Stimulated activated CD4-positive, alpha-beta T cell treated with anti-CD3 and anti-CD28 coated beads, Interleukin-12 subunit alpha, Interleukin-12 subunit beta, amount 100 ng/mL, for 48 hours (primary cell): ENCODE results near the gene WNT7A.

Experiments
- DNase-seq, 3 donors: peaks; one replicate each; pipeline ENCODE4 v3.0.0-alpha.2; 2020; ENCODE audit warnings: low read depth in 2 of 3, low spot score in 1 of 3

The WNT7A gene

DNA sequence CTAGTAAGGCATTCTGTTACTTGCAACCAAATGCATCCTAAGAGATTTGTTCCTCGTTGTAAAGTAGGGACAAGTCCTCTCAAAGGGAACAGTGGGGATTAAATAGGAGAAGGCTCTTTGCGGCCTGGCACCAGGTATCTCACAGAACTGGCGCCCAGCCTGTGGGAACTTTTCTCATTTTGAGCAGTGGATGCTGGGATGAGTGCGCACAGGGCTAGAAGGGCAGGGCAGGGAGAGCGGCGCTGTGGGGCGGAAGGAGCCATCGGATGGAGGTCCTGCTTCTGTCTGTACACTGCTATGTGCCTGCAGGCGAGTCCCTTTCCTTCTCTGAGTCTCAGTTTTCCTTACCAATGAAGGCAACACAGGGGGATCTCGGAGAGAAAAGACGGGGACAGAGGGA is 50.6 kb downstream of the WNT7A start:
- no peak for DNase-seq

DNA sequence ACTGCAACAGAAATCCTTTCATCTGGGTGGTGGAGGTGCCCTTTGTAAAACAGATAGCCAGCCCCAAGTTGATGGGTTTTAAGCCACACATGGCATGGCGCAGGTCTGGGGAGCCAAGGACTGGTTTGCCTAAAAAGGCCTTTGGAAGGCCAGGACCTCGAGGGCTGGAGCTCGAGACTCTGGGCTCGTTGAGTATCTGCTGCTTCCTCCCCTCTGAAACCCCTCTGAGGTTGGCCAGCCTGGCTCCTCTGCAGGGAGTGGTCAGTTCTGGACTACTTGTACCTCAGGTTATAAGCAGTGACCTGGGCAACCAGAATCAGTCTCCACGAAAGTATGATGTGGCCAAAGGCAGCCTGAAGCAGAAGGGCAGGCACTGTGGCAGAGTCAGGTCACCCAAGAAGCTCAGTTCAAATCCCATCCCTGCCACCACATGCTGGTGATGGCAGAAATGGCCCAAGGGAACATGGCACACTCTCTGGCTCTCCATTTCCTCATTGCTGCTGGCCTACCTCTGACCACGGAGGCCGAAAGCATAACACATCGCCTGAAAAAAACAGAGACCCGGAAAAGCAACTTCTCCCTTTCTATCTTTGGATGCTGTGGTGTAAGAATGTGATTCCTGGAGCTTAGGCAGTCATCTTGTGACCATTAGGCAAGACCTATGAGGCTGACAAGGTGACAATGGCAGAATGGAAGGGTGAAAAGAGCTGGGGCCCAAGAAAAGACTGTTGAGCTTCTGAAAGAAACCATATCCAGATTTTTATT is 51.2 kb downstream of the WNT7A start:
- DNase-seq, result no peak

DNA sequence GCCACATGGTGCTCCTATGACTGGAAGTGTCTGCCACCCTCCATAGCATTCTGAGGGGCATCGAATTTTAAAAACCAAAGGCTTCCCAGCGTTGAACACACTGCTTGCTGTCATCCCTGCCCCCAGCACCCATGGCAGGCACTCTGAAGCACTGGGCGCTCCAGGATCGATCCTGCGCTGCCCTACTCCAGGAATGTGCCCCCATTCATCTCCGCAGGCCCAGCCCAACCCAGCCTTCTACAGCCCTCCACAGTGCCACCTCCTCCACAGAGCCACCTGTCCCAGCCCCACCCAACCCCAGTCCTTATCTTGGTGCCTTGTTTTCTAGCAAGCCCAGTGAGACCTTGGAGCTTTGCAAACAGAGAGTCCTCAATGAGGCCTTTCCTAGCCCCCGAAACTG is 52.2 kb downstream of the WNT7A start:
- no peak for DNase-seq

DNA sequence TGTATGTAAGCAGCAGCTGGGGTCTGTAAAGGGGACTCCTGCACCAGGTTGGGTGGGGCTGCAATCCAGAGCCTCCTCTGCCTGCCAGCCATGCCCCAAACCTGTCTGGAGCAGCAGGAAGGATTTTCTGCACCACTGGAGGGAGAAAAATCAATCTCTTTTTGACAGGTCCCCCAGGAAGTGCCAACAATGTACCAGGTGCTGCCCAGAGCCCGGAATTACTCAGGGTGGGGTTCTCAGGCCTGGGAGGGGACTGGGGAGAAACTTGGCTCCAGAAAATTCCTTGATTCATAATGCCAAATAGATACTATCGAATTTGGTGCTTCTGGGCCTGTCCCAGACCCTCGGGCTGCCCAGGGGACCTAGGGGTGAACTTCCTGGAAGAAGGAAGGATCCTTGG is 52.6 kb downstream of the WNT7A start:
- no peak for DNase-seq

DNA sequence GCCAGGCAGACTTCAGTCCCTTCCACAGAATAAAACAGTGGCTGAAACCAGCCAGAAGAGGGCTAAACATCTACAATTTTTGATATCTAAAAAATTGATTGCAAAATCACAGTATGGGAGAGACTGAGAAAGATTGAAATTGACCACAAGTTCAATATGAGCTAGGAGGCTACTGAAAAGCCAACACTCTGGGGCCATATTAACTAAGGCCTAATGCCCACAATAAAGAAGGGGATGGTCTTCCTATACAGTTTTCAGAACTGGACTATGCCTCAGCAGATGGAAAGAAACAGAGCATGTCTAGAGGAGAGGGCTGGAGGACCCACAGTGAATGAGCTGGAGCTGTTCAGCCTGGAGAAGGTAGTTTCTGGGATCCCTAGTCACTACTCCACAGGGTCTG is 53.2 kb downstream of the WNT7A start:
- no peak for DNase-seq

DNA sequence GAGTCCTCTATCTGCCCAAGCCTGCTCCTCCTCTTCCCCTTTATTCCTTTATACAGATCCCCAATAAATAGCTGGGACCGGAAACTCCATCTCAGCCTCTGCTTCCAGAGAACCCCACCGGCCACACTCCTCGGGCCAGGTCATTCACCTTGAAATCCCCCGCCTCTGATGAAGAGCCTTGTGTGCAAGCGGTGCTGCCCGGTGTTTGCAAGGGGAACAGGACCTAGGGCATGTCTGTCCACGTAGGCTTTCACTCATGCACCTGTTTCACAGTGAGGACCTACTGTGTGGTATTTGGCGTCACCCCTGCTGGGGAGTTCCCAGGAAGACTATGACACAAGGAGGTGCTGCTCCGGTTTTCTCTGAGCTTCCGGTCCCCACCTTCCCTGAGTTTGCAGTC is 54.0 kb downstream of the WNT7A start:
- DNase-seq, result no peak

DNA sequence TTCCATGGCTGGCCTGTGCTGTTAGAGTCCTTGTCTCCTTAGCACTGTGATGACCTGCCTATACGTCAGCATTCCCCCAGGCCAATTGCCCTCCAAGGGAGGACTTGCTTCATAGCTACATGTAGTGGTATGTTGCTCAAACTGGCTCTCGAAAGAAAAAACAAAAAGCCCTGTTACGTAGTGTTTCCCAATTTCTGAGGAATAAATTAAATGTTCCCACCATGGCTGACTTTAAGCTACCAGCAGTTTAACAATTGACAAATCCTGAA is 54.6 kb downstream of the WNT7A start:
- no peak for DNase-seq

DNA sequence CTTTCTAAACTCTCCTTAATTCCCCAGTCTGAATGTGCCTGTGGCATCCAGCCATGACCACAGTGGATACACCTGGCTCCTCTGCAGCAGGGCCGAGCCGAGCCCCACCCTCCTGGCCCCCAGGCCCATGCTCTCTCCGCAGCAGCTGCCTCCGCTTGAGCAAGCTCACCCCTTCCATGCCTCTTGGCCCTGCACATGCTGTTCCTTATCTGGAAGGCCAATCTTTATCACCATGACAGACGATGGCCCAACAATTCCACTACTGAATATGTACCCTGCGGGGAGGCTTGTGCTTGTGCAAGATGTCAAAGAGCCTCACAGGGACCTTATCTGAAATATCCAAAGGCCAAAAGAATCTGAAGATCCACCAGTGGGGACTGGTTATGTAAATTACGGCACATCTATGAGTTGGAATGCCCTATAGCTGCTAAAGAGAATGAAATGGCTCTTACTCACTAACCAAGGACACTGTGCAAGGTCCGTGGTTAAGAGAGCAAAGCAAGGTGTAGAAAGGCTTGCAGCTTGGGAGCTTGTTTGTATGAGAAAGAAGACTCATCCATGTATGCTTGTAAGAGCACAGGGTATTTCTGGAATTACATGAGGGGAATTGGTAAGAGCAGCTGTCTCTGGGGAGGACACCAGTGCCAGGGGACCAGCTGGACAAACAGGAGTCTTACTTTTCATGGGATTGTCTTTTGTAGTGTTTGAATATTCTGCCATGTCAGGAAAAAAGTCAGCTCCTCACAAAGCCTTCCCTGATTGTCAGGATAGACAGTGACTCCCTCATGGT is 55.2 kb downstream of the WNT7A start:
- DNase-seq, result no peak

DNA sequence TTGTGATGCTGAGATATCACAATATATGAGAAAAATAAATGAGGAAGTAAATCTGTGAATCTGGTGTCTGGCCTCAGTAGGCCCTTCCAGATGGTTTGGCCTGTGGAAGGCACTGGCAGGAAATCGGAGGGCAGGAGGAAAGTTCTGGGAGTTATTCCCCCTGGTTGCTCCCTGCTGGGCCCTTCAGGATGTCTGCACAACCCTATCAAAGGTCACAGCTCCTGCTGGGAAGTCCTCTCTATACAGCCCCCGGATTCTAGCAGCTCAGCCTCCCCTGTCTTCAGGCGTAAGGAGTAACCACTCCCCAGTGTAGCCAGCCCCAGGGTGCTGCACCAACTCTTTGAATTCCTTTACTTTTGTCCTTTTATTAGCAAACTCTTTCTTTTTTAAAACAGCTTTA is 56.2 kb downstream of the WNT7A start:
- DNase-seq, result no peak

DNA sequence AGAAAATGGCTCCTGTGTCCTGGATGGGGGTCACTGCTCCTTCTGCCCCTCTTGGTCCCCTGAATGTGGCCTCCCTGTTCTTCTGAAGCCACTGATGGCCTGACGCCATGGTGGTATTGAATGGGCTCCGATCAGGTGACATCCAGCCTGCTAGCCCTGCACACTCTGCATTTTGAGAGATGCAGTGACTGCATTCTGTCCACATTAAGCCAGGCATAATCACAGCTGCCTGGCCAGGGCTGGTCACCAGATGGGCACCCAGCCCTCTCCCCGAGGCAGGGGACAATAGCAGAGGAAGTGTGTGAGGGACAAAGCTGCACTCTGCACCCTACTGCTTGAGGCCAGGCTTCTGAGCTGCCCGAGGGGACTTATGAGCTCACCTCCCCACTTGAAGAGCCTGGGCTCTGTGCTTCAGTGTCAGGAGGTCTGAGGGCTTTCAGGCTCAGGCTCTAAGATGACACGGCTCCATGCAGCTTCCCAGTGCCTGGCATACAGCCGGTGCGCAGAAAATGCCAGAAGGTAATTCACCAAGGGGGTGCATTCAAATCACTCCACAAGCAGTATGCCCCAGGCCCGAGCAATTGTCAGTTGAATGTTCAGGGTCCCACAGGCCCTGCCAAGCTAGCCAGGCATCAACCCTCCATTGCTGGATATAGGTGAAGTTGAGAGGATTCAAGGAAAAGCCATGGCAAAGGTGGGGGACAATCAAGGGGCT is 56.8 kb downstream of the WNT7A start:
- DNase-seq, result no peak

DNA sequence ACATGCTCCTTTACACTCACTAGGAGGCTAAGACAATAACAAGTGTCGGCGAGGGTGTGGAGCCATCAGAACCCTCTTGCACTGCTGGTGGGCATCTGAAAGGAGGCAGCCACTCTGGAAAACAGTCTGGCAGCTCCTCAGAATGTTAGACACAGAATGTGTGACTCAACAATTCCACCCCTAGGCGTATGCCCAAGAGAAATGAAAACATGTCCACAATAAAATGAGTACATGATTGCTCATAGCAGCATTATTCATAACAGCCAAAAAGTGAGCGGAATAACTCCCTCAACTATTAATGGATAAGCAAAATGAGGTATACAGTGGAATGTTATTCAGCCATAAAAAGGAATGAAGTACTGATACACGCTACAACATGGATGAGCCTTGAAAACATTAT is 57.8 kb downstream of the WNT7A start:
- DNase-seq, result peak in 1 of 3 donors; percentile 14

DNA sequence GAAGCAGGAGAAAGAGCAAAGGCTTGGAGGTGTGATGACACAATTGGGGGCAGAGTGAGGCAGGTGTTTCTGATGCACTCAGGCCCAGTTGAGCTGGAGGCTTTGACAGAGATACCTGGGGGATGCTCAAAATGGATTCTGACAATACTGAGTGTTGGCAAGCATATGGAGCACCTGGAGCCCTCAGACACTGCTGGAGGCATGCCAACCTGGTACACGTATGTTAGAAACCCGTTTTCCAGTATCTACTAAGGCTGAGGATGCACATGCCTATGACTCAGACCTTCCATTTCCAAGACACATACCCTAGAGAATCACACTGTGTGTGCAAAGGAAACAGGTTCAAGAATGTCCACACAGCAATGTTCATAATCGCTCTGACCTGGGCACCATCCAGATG is 58.7 kb downstream of the WNT7A start:
- DNase-seq, result no peak

DNA sequence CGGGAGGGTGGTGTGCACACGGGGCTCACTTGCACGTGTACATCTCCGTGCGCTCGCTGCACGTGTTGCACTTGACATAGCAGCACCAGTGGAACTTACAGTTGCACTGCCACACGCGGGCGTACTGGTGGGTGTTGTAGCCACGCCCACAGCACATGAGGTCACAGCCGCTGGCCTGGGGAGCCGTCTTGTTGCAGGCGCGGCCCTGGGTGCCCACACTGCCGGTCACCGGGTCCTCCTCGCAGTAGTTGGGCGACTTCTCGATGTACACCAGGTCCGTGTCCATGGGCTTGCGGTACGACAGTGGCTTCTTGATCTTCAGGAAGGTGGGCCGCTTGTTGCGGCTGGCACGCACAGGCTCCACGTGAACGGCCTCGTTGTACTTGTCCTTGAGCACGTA is 61.0 kb downstream of the WNT7A start:
- no peak for DNase-seq

DNA sequence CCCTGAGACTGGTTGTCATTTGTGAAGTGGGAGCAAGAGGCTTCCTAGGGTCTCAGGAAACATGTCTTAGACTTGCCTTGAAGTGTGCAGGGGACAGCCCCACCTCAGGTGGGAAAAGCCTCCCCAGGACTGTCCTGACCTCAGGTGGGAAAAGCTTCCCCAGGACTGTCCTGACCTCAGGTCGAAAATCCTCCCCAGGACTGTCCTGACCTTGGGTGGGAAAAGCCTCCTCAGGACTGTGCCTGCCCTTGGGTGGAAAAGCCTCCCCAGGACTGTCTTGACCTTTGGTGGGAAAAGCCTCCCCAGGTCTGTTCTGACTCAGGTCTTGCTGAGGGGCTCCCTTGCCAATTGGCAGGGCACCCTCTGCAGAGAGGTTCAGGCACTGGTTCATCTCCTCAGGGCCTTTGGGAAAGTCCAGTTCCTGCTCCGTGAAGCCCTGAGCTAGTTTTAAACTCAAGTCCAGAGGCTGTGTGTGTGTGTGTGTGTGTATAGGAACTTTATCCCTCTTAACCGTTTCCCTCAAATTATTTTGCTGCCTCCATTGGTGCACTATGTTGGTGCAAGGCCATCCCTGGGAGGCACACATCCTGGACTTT is 64.7 kb downstream of the WNT7A start:
- DNase-seq, result no peak

DNA sequence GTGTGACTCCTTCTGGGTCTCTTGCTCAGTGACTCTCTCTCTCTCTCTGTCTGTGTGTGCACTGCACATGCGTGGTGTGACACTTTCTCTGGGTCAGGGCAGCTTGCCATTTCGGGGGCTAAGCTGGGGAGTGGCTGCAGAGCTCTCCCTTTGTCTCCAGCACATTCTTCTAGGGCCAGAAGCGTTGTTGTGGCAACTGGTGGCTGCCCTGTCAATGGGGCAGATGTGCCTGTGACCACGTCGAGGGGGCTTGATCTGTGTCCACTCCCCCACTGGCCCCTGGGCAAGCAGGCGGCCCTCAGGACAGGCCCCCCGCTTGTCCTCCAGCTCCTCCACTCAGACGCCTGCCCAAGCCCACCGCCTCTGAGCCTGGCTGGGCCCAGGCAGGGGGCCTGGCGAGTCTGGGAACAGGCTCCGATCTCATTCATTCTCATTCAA is 67.8 kb downstream of the WNT7A start:
- DNase-seq, result no peak

DNA sequence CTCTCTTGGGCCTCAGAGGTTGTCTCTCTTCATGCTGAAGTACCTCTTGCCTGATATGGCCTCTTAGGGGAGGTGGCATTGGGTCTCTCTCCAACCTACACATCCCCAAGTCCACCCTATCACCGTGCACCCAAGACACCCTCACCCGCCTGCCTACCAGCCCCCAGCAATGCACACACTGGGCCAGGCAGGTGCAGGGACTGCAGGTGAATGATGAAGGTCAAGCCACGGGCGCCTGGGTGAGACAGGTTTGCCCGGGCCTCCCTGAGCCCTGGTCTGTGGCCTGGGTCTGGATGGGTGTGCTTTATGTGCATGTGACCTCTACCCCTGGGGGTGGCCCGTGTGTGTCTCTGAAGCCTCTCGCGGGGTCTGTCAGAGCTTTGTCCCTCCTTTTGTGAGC is 68.3 kb downstream of the WNT7A start:
- DNase-seq, result no peak

DNA sequence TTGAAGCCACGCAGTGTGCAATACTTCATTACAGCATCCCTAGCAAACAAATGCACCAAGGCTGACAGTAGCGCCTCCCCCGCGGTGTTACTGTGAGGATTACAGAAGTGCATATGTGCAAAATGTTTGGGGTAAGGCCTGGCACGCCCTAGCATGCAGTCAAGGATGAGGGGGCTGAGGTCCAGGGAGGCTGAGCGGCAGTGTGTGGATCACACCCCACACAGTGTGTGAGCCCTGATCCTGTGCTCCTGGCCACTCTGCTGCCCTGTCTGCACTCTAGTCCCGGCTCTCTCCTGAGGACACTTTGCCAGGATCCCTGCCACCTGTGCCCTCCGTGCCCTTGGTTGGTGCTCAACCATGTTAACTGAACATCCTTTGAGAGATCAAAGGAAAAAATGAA is 71.3 kb downstream of the WNT7A start:
- no peak for DNase-seq

DNA sequence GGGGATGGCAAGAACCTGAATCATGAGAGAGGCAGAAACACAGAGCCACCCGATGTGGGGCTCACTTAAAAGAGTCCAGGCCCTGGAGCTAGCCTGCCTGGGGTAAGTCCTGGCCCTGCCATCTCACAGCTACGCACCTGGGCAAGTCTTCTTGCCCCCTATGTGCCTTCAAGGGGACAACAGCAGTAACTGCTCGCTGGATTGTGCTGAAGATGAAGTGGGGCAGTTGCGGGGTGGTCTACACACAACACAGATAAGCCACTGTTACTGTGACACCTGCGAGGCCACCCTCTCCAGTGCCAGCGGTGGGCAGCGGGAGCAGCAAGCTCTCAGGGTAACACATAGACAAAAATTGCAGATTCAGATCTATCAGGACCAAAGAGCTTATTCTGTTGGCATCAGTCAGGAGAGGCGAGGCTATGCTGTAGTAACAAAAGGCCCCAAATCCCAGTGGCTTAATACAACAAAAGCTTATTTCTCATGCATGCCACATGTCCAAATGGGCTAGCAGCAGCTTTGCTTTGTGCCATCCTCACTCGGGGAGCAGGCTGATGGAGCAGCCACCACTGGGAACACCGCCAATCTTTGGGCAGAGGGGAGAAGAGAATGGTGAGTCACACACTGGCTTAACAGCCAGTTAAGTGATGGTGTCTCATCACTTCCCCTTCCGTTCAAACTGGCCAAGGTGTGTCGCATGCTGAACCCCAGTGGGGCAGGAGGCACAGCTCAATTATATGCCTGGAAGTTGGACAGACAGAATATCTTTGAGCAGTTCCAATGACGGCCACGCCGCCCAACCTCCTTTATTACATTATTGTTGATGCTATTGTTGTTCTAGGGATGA is 78.3 kb downstream of the WNT7A start:
- no peak for DNase-seq

DNA sequence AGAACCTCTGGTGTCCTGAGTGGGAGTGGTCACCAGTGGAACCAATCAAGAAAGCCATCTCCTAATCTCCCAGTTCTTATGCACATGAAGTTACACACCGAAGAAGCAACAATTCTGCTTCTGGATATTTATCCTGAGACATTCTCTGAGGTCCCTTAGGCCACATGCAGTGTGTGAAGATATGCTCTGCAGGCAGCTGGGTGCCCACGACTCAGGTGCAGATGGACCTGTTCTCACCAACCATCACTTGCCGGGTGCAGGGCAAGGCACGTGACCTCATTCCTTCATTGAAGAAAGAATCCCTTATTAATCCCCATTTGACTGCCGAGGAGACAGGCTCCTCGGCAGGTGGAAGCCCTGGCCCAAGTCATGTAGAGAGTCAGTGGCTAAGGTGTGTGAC is 79.8 kb downstream of the WNT7A start:
- DNase-seq, result no peak

DNA sequence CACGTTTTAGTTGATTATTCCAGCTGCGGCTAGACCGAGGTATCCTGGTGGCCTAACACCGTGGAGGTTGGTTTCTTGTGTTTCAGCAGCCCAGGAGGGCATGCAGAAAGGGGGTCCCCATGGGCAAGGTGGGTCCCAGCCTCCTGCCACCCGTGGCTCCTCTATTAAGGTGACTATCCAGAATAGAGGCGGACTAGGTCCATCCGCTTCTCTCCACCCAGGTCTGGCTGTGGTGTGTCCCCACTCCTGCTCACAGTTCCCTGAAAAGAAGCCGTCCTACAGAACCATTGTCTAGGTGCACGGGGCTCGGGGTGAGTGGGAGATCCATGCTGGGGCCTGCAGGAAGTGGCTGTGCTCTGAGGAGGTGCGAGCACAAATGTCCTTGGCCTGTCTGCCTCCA is 81.5 kb downstream of the WNT7A start:
- no peak for DNase-seq
